NCI-H2227 (cell line): Measurements from ENCODE around the gene UNCX.

Source experiments
- DNase-seq: peaks from one replicate; lab custom pipeline; 2025; ENCODE audit not compliant: unreplicated experiment; lab: John Stamatoyannopoulos, UW

Gene UNCX

GRCh38 chr7:1231214-1232102 is 1.2 kb upstream of the UNCX start:
- no peak for DNase-seq

GRCh38 chr7:1232103-1232466 is 587 bp upstream of the UNCX start:
- DNase-seq, result no peak

GRCh38 chr7:1233333-1234048 is 819 bp downstream of the UNCX start:
- DNase-seq, result no peak

GRCh38 chr7:1234049-1234880 is 1.6 kb downstream of the UNCX start:
- DNase-seq, result no peak

GRCh38 chr7:1234881-1235500 is 2.3 kb downstream of the UNCX start:
- no peak for DNase-seq

GRCh38 chr7:1235501-1236131 is 2.9 kb downstream of the UNCX start:
- DNase-seq, result no peak

- no peak for DNase-seq
Observed at GRCh38 chr7:1236132-1236661, 3.5 kb downstream of the UNCX start.

GRCh38 chr7:1236831-1237701 is 4.4 kb downstream of the UNCX start:
- DNase-seq, result no peak

GRCh38 chr7:1237704-1238255 is 5.1 kb downstream of the UNCX start:
- no peak for DNase-seq

GRCh38 chr7:1238450-1238882 is 5.8 kb downstream of the UNCX start:
- DNase-seq, result no peak

- DNase-seq, result no peak
Observed at GRCh38 chr7:1238931-1239802, 6.5 kb downstream of the UNCX start.

- no peak for DNase-seq
Observed at GRCh38 chr7:1239803-1240516, 7.3 kb downstream of the UNCX start.

- DNase-seq, result no peak
Observed at GRCh38 chr7:1240517-1241257, 8.0 kb downstream of the UNCX start.

GRCh38 chr7:1241258-1241602 is 8.6 kb downstream of the UNCX start:
- no peak for DNase-seq

GRCh38 chr7:1241603-1242255 is 9.1 kb downstream of the UNCX start:
- DNase-seq, result no peak

- DNase-seq, result no peak
Observed at GRCh38 chr7:1242256-1242605, 9.6 kb downstream of the UNCX start.
